ENCODE measurements around the gene TRMT112.

TRMT112 gene

GRCh38 chr11:64349404-64349803 is 32.0 kb upstream of the TRMT112 start:
- FAIRE-seq: no peak

DNA sequence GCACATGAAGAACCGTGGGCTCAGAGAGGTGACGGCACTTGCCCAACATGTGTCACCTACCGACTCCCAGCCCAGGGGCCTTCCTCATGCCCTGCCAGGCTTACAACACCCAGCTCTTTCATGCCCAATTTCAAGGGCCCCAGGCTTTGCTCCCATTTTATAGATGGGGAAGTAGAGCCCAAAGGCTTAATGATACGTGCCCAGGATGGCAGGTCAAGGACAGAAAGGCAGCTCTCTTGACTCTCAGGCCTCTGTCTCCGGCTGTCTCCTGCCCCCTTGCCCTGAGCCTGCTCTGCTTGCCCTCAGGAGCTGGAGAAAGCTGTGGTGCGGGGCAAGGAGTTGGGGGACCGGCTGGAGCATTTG is 31.6 kb upstream of the TRMT112 start:
- FAIRE-seq: no peak

DNA sequence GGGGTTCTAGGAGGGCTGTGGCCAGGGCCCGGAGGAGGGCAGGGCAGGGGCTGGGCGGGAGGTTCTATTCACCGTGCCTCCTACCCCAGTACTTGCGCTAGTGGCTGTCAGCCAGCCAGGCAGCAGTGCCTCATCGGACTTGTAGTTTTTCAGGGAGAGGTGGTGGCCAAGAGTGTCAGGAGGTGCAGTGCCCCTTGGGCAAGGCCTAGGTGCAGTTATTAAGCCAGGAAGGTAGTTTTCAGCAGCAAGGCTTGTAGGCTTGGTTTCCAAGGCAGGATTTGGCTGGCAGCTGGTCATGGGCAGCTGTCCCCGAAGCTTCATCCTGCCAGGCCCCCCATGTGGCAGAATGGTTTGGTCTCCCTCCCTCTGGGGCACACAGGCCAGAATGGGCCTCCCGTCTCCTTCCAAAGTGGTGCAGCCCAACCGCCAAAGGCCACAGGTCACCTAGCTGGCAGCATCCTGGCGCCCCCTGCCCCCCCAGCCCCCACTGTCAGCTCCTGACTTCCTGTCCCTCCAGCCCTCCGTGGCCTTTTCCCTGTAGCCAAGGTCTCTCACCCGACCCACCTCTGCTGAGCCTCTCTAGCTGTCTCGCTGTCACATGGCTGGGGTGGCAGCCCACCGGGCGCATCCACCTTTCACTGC is 31.1 kb upstream of the TRMT112 start:
- FAIRE-seq: no peak

DNA sequence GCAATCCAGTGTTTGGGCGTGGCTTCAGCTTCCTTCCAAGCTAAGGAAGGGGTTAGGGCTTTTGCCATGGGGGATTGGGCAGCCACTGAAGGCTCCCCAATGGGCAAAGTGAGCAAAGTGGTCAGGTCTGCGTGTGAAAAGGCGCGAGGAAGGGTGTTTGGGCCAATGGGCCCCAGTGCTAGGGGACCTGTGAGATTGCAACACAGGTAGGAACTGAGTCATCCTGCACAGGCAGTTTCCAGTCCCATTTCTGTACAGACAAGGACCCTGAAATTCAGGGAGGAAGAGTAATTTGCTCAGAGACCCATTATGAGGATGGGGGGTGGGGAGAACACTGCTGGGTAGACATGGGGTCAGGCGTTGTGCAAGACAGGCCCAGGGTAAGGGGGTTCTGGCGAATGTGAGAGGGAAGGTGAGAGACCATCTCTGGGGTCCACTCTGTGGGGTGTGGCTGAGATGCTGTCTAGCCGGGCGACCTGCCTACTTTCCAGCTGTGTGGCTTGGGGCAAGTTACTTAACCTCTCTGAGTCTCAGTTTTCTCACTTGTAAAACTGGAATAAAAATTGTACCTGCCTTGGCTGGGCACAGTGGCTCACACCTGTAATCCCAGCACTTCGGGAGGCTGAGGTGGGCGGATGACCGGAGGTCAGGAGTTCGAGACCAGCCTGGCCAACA is 30.0 kb upstream of the TRMT112 start:
- no peak for FAIRE-seq

- no peak for FAIRE-seq
Measured at GRCh38 chr11:64344787-64345186, 27.4 kb upstream of the TRMT112 start.

- FAIRE-seq: no peak
Measured at GRCh38 chr11:64343767-64344559, 26.6 kb upstream of the TRMT112 start.

DNA sequence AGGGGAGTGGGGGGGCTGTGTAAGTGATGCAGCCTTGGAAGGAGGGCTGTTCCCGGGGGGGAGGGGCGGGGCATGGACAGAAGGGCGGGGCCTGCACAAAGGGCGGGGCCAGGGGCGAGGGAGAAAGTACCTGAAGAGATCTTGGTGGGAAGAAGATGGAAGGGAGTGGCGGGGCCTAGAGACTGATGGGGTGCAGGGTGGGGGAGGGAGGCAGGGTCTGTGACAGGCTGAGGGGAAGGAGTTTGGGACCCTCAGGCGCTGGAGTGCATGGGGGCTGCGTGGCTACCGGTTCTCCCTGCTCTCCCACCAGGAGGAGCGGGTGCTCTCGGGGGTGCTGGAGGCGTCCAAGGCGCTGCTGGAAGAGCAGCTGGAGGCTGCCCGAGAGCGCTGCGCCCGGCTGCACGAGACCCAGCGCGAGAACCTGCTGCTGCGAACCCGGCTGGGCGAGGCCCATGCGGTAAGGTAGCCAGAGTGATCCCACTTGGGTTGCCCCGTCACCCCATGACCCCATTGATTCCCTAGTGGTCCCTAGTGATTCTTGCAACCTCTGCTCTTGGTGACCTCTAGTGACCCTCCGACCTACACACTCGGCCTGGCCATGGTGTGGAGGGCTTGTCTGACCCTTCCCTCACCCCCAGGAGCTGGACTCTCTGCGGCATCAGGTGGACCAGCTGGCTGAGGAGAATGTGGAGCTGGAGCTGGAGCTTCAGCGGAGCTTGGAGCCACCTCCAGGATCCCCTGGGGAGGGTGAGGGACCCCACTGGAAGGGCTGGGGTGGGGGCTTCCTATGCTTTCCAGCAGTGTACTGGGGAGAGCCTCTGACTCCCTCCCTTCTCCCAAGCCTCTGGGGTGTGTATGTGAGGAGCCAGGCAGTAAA is 25.7 kb upstream of the TRMT112 start:
- no peak for FAIRE-seq

- FAIRE-seq: no peak
Measured at GRCh38 chr11:64341851-64342791, 24.8 kb upstream of the TRMT112 start.

DNA sequence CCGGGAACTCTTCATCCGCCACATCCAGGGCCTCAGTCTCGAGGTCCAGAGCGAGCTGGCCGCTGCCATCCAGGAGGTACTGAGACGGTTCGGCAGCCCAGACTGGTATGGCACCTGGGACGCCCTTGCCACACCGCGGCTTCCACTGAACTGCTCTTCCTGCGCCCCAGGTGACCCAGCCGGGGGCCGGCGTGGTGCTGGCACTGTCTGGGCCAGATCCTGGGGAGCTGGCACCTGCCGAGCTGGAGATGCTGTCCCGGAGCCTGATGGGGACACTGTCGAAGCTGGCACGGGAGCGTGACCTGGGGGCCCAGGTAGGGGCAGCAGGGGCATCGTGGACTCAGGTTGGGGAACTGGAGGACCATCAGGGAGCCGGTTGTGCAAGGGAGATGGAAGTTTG is 24.1 kb upstream of the TRMT112 start:
- no peak for FAIRE-seq

GRCh38 chr11:64340671-64341335 is 23.4 kb upstream of the TRMT112 start:
- no peak for FAIRE-seq

GRCh38 chr11:64339754-64340408 is 22.5 kb upstream of the TRMT112 start, which contains the start of gene CCDC88B:
TSS of gene CCDC88B (plus strand) at chr11:64340204. CDS start at chr11:64340267, 63 bp downstream.
- no peak for FAIRE-seq

GRCh38 chr11:64339286-64339685 is 21.9 kb upstream of the TRMT112 start:
- no peak for FAIRE-seq

- FAIRE-seq: no peak
Measured at GRCh38 chr11:64338716-64339115, 21.4 kb upstream of the TRMT112 start.

DNA sequence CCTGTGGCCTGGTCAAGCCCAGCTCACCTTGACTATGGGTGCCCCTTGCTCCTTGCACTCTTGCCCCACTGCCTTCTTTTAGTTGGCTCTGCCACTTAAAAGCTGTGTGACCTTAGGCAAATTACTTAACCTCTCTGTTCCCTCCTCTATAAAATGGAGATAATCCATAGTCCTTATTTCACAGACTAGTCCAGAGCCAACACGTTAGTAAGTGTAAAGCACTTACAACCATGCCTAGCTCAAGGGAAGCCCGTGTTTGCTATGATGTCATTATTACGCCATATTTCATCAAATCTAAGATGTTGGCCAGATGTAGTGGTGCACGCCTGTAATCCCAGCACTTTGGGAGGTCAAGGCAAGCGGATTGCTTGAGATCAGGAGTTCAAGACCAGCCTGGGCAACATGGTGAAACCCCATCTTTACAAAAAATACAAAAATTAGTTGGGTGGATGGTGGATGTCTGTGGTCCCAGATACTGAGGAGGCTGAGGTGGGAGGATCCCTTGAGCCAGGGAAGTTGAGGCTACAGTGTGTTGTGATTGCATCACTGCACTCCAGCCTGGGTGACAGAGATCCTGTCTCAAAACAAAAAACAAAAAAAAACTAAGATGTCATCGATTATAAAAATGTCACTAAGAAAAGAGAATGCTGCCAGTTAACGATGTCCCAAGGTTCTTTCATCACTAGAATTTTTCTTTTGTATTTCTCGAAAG is 20.3 kb upstream of the TRMT112 start:
- FAIRE-seq: no peak

DNA sequence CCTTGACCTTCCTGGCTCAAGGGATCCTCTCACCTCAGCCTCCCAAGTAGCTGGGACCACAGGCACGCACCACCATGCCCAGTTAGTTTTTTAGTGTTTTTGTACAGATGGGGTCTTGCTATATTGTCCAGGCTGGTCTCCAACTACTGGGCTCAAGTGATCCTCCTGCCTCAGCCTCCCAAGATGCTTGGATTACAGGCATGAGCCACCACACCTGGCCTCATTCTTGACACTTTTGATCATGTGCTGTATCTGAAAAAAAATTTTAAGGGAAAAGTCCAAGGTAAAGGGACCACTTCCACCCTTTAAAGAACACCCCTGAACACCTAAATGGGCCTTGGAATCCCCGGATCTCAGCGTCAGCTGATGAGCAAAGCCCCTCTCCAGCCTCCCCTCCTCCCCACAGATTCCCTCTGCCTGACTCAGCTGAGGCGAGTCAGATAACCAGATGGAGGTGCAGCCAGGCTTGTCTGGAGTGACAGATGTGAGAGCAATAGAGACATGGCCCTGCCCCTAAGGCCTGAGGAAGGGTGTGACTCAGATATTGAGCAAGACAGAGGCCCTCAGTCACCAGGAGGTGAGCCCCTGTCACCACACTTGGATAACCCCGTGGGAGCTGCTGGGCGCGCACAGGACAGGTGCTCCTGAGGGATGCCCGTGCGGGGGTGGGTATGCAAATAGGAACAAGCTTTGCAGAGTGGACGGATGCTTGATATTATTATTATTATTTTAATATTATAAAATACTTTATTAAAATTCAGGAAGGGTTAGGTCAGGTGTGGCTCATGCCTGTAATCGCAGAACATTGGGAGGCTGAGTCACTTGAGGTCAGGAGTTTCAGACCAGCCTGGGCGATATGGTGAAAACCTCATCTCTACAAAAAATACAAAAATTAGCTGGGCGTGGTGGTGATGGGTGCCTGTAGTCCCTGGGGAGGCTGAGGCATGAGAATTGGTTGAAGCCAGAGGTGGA is 17.7 kb upstream of the TRMT112 start:
- no peak for FAIRE-seq

DNA sequence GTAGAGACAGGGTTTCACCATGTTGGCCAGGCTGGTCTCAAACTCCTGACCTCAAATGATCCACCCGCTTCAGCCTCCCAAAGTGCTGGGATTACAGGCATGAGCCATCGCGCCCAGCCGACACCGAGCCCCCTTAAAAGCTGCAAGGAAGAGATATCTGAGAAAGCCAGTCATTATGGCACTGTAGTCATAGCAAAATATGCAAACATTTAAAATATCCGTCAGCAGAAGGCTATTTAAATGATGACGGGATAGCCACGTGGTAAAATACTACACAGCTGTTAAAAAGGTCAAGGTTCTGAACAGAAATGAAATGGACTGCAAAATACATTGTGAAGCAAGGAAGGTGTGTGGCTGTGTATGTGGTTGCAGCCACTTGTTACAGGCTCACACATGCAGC is 16.2 kb upstream of the TRMT112 start:
- no peak for FAIRE-seq

- no peak for FAIRE-seq
Measured at GRCh38 chr11:64331569-64332371, 14.4 kb upstream of the TRMT112 start.

GRCh38 chr11:64330888-64331287 is 13.5 kb upstream of the TRMT112 start:
- no peak for FAIRE-seq

All from A204.1 (cell line).